Endothelial cell (in vitro differentiated cells): Measurements from ENCODE around the gene PLK1. TPM values are rescaled to one million over a fixed set of nuclear protein-coding genes. Genes with fewer than 3 reads are reported as not detected.

Experiments
- DNase-seq: peaks from one replicate; pipeline ENCODE4 v3.0.0; 2021; ENCODE audit warnings: low spot score
- H3K27ac Mint-ChIP-seq: one replicate; pipeline ENCODE4 v1.8.0; 2021; ENCODE audit warnings: mixed read lengths, inconsistent platforms; ENCODE audit not compliant: unreplicated experiment
- H3K27me3 Mint-ChIP-seq: one replicate; pipeline ENCODE4 v1.8.0; 2021; ENCODE audit warnings: mild to moderate bottlenecking, moderate library complexity, mixed read lengths, inconsistent platforms; ENCODE audit not compliant: unreplicated experiment
- H3K36me3 Mint-ChIP-seq: one replicate; pipeline ENCODE4 v1.8.0; 2021; ENCODE audit warnings: mild to moderate bottlenecking, low read depth, mixed read lengths, inconsistent platforms; ENCODE audit not compliant: unreplicated experiment
- H3K4me1 Mint-ChIP-seq: one replicate; pipeline ENCODE4 v1.8.0; 2021; ENCODE audit warnings: mild to moderate bottlenecking, mixed read lengths, inconsistent platforms; ENCODE audit not compliant: unreplicated experiment
- H3K4me3 Mint-ChIP-seq: one replicate; pipeline ENCODE4 v1.8.0; 2021; ENCODE audit warnings: mild to moderate bottlenecking, mixed read lengths, inconsistent platforms; ENCODE audit not compliant: unreplicated experiment
- H3K9me3 Mint-ChIP-seq: one replicate; pipeline ENCODE4 v1.8.0; 2021; ENCODE audit warnings: mixed read lengths, inconsistent platforms; ENCODE audit not compliant: unreplicated experiment
- total RNA-seq: library from RNA; stranded (reverse); fragmentation: NEBNext Ultra II Directional; extraction: Animal tissue kit (Norgen Biotek cat#: 25700); gene quantifications from one replicate; pipeline ENCODE4 v1.2.1, GENCODE V29; 2021; ENCODE audit not compliant: unreplicated experiment
- TF ChIP-seq, protein P1 (sequence below): fragments of 200-600 bp; sonication (generic); IDR thresholded peaks from one replicate; pipeline ENCODE4 v1.5.0; 2021; ENCODE audit warnings: antibody characterized with exemption; ENCODE audit not compliant: unreplicated experiment

The PLK1 gene
- total RNA-seq, 1 donor from 2014 or later = 16.0 TPM

GRCh38 chr16:23640615-23640930, 38.1 kb upstream of the PLK1 start:
- peaks cover 15% of the 10 kb centered on the region for H3K36me3 Mint-ChIP-seq
- peak overlapping the region; percentile 97 for H3K27ac Mint-ChIP-seq
- TF ChIP-seq, protein P1, sequence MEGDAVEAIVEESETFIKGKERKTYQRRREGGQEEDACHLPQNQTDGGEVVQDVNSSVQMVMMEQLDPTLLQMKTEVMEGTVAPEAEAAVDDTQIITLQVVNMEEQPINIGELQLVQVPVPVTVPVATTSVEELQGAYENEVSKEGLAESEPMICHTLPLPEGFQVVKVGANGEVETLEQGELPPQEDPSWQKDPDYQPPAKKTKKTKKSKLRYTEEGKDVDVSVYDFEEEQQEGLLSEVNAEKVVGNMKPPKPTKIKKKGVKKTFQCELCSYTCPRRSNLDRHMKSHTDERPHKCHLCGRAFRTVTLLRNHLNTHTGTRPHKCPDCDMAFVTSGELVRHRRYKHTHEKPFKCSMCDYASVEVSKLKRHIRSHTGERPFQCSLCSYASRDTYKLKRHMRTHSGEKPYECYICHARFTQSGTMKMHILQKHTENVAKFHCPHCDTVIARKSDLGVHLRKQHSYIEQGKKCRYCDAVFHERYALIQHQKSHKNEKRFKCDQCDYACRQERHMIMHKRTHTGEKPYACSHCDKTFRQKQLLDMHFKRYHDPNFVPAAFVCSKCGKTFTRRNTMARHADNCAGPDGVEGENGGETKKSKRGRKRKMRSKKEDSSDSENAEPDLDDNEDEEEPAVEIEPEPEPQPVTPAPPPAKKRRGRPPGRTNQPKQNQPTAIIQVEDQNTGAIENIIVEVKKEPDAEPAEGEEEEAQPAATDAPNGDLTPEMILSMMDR = no peak
- no peak for DNase-seq
- no peaks in the 10 kb centered on the region for H3K9me3 Mint-ChIP-seq
- H3K4me1 Mint-ChIP-seq = peaks cover 12% of the 10 kb centered on the region
- H3K4me3 Mint-ChIP-seq = peak overlapping the region; percentile 99
- peaks cover 13% of the 10 kb centered on the region for H3K27me3 Mint-ChIP-seq

GRCh38 chr16:23640931-23641765, 37.5 kb upstream of the PLK1 start, which contains the start of the genes DCTN5 and PALB2:
Gene DCTN5, plus strand, starts transcription at chr16:23641466. Its CDS starts 77 bp downstream, at chr16:23641543.
Gene PALB2, minus strand, starts transcription at chr16:23641310. Its CDS starts 153 bp downstream, at chr16:23641157.
- DNase-seq = peak; percentile 87
- TF ChIP-seq, protein P1 = no peak
- Mint-ChIP-seq H3K27me3 (peaks cover 13% of the 10 kb centered on the region), H3K4me1 (peaks cover 12% of the 10 kb centered on the region), H3K9me3 (no peaks in the 10 kb centered on the region), H3K36me3 (peaks cover 16% of the 10 kb centered on the region), H3K4me3 (peak within 1 kb of the TSS; percentile 99), H3K27ac (peak within 1 kb of the TSS; percentile 99)

DNA sequence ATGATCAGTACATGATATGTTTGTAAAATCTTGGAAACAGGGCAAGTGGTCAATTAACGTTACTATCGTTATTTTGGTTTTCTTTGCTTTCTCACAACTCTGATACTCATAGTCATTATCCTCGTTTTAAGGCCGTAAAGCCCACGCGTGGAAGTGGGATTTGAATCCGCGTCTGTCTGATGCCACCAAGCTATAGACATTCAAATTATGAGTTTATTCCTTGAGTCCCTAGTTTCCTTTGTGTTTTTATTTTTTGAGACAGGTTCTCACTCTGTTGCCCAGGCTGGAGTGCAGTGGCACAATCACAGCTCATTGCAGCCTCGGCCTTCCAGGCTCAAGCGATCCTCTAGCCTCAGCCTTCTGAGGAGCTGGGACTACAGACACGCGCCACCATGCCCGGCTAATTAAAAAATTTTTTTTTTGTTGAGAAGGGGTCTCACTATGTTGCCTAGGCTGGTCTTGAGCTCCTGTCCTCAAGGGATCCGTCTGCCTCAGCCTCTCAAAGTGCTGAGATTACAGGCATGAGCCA, 36.4 kb upstream of the PLK1 start:
- peak overlapping the region; percentile 99 for H3K27ac Mint-ChIP-seq
- DNase-seq = no peak

GRCh38 chr16:23650674-23651416, 27.8 kb upstream of the PLK1 start:
- TF ChIP-seq, protein P1 = no peak
- Mint-ChIP-seq H3K27ac (peak overlapping the region; percentile 57), H3K9me3 (no peaks in the 10 kb centered on the region), H3K4me3 (peak overlapping the region; percentile 71), H3K27me3 (no peaks in the 10 kb centered on the region), H3K4me1 (peaks cover 2% of the 10 kb centered on the region), H3K36me3 (peaks cover 32% of the 10 kb centered on the region)
- DNase-seq = no peak

More for the DNA sequence above, 36.4 kb upstream of the PLK1 start:
- Mint-ChIP-seq H3K27me3 (peaks cover 13% of the 10 kb centered on the region), H3K4me1 (peaks cover 12% of the 10 kb centered on the region), H3K4me3 (peak overlapping the region; percentile 99), H3K9me3 (no peaks in the 10 kb centered on the region), H3K36me3 (peaks cover 22% of the 10 kb centered on the region)
- TF ChIP-seq, protein P1 = no peak
